Measurements from ENCODE around the gene STRN4. TPM values are rescaled to one million over a fixed set of nuclear protein-coding genes. Genes with fewer than 3 reads are reported as not detected.

STRN4 gene
- total and polyA plus RNA-seq, 9 of the 15 experiments (the other 6 are each of a cell fraction or from before 2014, with no cell fraction given), result 0.62 to 83.7 (median 36.9) TPM

- TF ChIP-seq SIN3B (IDR thresholded peaks at IDR 0.05; ENCODE audit: low read depth) (peak; percentile 11; the same call in 1 of the 2 replicates), ZBTB40 (IDR thresholded peaks at IDR 0.05) (no peak), ZBTB40 (CRISPR knock-in tag; IDR thresholded peaks at IDR 0.05) (no peak), KLF1 (tag; IDR thresholded peaks at IDR 0.05) (no peak), TFAP4 (CRISPR knock-in tag; IDR thresholded peaks at IDR 0.05; ENCODE audit: borderline replicate concordance) (no peak), TRIM25 (IDR thresholded peaks at IDR 0.05; ENCODE audit: borderline replicate concordance) (no peak), ZBTB8A (IDR thresholded peaks at IDR 0.05; ENCODE audit: partially characterized antibody) (no peak), ZNF354B (CRISPR knock-in tag; IDR thresholded peaks at IDR 0.05) (no peak), GATAD2B (IDR thresholded peaks at IDR 0.05; ENCODE audit: borderline replicate concordance) (0 out of 2 replicates have a peak, but pooled peaks have one; percentile 79), SMARCA5 (IDR thresholded peaks at IDR 0.05) (no peak), BRD9 (IDR thresholded peaks at IDR 0.05; ENCODE audit: low read depth, partially characterized antibody) (no peak), ZNF431 (CRISPR knock-in tag; IDR thresholded peaks at IDR 0.05) (no peak), RNF2 (IDR thresholded peaks at IDR 0.05) (no peak)
- TF ChIP-seq, protein P1, sequence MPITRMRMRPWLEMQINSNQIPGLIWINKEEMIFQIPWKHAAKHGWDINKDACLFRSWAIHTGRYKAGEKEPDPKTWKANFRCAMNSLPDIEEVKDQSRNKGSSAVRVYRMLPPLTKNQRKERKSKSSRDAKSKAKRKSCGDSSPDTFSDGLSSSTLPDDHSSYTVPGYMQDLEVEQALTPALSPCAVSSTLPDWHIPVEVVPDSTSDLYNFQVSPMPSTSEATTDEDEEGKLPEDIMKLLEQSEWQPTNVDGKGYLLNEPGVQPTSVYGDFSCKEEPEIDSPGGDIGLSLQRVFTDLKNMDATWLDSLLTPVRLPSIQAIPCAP (CRISPR knock-in tag; IDR thresholded peaks at IDR 0.05; ENCODE audit: borderline replicate concordance), result no peak
These were observed at the start of gene STRN4 (continued) for GRCh38 chr19:46746281-46747057.
